DND-41 (cell line): ENCODE measurements around the gene MRPL33.

Experiments
- ATAC-seq: fragments of 200-7000 bp; cut with Tn5 transposase; 3 replicates; pipeline ENCODE4 v1.9.1; 2021; ENCODE audit warnings: low read depth; ENCODE audit not compliant: insufficient read depth
- DNase-seq: peaks from one replicate; pipeline ENCODE4 v3.0.0-alpha.2; 2020
- H2AFZ ChIP-seq: 2 replicates; pipeline ENCODE4 v1.6.0; 2012; ENCODE audit warnings: low read depth, low read length
- H3K27ac ChIP-seq: 2 replicates; pipeline ENCODE4 v1.5.1; 2012; ENCODE audit warnings: low read length, inconsistent platforms
- H3K27me3 ChIP-seq: fragments of 200-600 bp; sonication (generic); 2 replicates; pipeline ENCODE4 v1.6.0; 2012; ENCODE audit warnings: low read length, mild to moderate bottlenecking, inconsistent platforms; ENCODE audit not compliant: insufficient read depth, poor library complexity
- H3K36me3 ChIP-seq: 2 replicates; pipeline ENCODE4 v1.5.1; 2012; ENCODE audit warnings: low read length, inconsistent platforms; ENCODE audit not compliant: insufficient read depth
- H3K4me1 ChIP-seq: 2 replicates; pipeline ENCODE4 v1.5.1; 2012; ENCODE audit warnings: mild to moderate bottlenecking, low read length; ENCODE audit not compliant: insufficient read depth
- H3K4me2 ChIP-seq: 2 replicates; pipeline ENCODE4 v1.6.0; 2012; ENCODE audit warnings: mild to moderate bottlenecking, moderate library complexity, low read length, inconsistent platforms; ENCODE audit not compliant: insufficient read depth
- H3K4me3 ChIP-seq, 2 experiments: fragments of 200-600 bp in 1 of 2; shearing (Covaris generic) in 1 of 2; 2 replicates each; pipeline ENCODE4 v1.5.1; 2012 to 2016; ENCODE audit warnings: inconsistent platforms in 2 of 2, low read length in 2 of 2, mild to moderate bottlenecking in 2 of 2, low read depth in 1 of 2, moderate library complexity in 1 of 2
- H3K79me2 ChIP-seq: 2 replicates; pipeline ENCODE4 v1.6.0; 2012; ENCODE audit warnings: low read length, inconsistent platforms; ENCODE audit not compliant: insufficient read depth
- H3K9ac ChIP-seq: 2 replicates; pipeline ENCODE4 v1.6.0; 2012; ENCODE audit warnings: low read depth, mild to moderate bottlenecking, inconsistent platforms, low read length, moderate library complexity
- H3K9me3 ChIP-seq: 2 replicates; pipeline ENCODE4 v1.5.1; 2012; ENCODE audit warnings: low read length, moderate library complexity, mild to moderate bottlenecking, inconsistent platforms; ENCODE audit not compliant: insufficient read depth, severe bottlenecking
- H4K20me1 ChIP-seq: 2 replicates; pipeline ENCODE4 v1.6.0; 2012; ENCODE audit warnings: low read length; ENCODE audit not compliant: insufficient read depth
- CTCF ChIP-seq: IDR thresholded peaks from 2 replicates; pipeline ENCODE4 v1.5.1; 2012; ENCODE audit warnings: borderline replicate concordance, low read length, moderate library complexity, mild to moderate bottlenecking; ENCODE audit not compliant: poor library complexity, severe bottlenecking; ENCODE audit errors: extremely low read depth
- EZH2 ChIP-seq: IDR thresholded peaks from 3 replicates; pipeline ENCODE4 v1.6.1; 2012; ENCODE audit warnings: borderline replicate concordance, low read depth, mild to moderate bottlenecking, moderate library complexity, low read length, inconsistent platforms; ENCODE audit not compliant: severe bottlenecking

Gene MRPL33

DNA sequence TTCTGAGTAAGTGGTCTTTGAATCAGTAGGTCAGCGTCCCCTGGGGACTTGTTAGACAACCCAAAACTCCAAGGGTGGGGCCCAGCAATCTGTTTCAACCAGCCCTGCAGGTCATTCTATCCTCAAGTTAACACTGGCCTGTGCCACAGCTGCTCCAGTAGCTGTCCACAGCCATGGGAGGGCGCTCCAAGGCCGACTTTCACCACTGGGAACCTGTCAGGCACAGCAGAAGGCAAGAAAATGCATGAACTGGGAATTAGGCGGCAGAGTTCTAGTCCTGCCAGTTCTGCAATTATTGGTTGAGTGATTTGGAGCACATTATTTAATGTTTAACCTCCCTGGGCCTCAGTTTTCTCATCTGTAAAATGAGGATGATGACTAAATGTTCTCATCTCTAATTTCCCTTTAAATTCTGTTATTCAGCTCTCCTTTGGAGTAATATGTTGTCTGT lies 17.4 kb upstream of the MRPL33 start:
- TF ChIP-seq EZH2 (no peak), CTCF (peak; percentile 90)
- Histone ChIP-seq H3K79me2 (no peaks in the 10 kb centered on the region), H4K20me1 (no peaks in the 10 kb centered on the region), H3K9ac (no peak overlapping the region), H3K4me1 (no peaks in the 10 kb centered on the region), H3K9me3 (no peaks in the 10 kb centered on the region), H3K27me3 (no peaks in the 10 kb centered on the region), H3K36me3 (no peaks in the 10 kb centered on the region), H2AFZ (no peak overlapping the region), H3K4me3 (no peak overlapping the region), H3K4me2 (no peak overlapping the region), H3K27ac (no peak overlapping the region)
- ATAC-seq (peak; percentile 89), DNase-seq (peak; percentile 69)

DNA sequence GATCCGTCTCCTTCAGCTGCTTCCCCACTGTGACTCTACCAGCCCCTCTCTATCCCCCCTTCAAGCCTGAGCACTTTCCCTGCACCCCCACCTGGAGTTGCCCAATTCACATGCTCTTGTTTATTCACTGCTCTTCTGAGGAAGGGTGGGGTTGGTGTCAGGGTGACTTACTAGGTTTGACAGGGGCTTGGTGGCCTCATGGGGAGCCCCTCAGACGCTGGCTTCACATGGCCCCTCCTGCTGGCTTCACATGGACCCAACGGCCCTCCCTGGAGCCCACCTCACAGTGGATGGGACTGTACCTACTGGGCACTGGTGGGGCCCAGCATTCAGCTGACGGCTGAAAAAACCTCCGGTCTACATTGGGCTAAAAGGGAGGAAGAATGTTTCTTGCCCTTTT lies 16.7 kb upstream of the MRPL33 start:
- DNase-seq (no peak), ATAC-seq (no peak)
- TF ChIP-seq CTCF (no peak), EZH2 (no peak)
- H3K79me2 ChIP-seq, result no peaks in the 10 kb centered on the region
- H4K20me1 ChIP-seq, result no peaks in the 10 kb centered on the region
- H3K4me3 ChIP-seq, result no peak overlapping the region
- no peaks in the 10 kb centered on the region for H3K27me3 ChIP-seq
- H3K4me2 ChIP-seq, result no peak overlapping the region
- no peak overlapping the region for H2AFZ ChIP-seq
- H3K9ac ChIP-seq, result no peak overlapping the region
- H3K4me1 ChIP-seq, result no peaks in the 10 kb centered on the region
- H3K9me3 ChIP-seq, result no peaks in the 10 kb centered on the region
- H3K36me3 ChIP-seq, result no peaks in the 10 kb centered on the region
- H3K27ac ChIP-seq, result no peak overlapping the region

DNA sequence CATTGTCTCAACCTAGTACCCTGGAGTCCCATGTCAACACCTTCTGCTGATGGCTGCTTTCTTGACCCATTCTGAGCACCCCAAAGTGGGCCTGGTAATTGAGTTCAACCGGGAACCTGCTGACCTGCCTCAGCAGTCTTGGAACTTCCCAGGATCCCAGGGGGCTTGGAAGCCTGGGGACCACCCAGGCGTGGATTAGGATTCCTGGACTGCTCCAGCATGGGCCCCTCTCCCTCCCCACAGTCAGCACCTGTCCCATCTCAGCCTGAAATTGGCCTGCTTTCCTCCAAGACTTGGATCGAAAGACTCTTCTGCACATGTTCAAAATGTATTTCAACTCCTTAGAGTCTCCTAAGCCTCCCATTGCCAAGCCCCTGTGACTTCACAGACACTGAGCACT lies 15.4 kb upstream of the MRPL33 start:
- Histone ChIP-seq H3K79me2 (no peaks in the 10 kb centered on the region), H4K20me1 (no peaks in the 10 kb centered on the region), H3K27me3 (no peaks in the 10 kb centered on the region), H3K9me3 (no peaks in the 10 kb centered on the region), H2AFZ (no peak overlapping the region), H3K36me3 (no peaks in the 10 kb centered on the region), H3K4me2 (no peak overlapping the region), H3K4me1 (no peaks in the 10 kb centered on the region), H3K4me3 (no peak overlapping the region), H3K27ac (no peak overlapping the region), H3K9ac (no peak overlapping the region)
- ATAC-seq, result no peak
- TF ChIP-seq EZH2 (no peak), CTCF (no peak)
- DNase-seq, result no peak
